Measurements from ENCODE around the gene LRIG1.

LRIG1 gene

GRCh38 chr3:66338927-66339326 lies 161.9 kb downstream of the LRIG1 start:
- FAIRE-seq, result no peak

GRCh38 chr3:66336333-66336766 lies 164.5 kb downstream of the LRIG1 start:
- FAIRE-seq, result no peak

GRCh38 chr3:66335671-66336070 lies 165.2 kb downstream of the LRIG1 start:
- no peak for FAIRE-seq

Measured in TTC549 (cell line).